NCI-H2081 (cell line): Measurements from ENCODE around the gene HSDL2.
"Not testable (repeated sequence)": the region's sequence is repeated elsewhere in the genome, so short reads cannot be mapped to it uniquely, and the experiment has no call there.

ENCODE experiments used
- DNase-seq, 2 experiments: peaks; one replicate each; lab custom pipeline; 2025; lab: John Stamatoyannopoulos, UW

The HSDL2 gene

GRCh38 chr9:112380102-112380824 is at the start of gene HSDL2:
Gene HSDL2, plus strand, starts transcription at chr9:112380108. Its CDS starts 56 bp downstream, at chr9:112380164.
- DNase-seq, result no peak

- peak in 1 of 2 experiments; percentile 11 for DNase-seq
These were observed 48.3 kb upstream of the HSDL2 start for GRCh38 chr9:112331674-112331952.

- no peak for DNase-seq
These were observed 47.7 kb upstream of the HSDL2 start for GRCh38 chr9:112332214-112332613.

GRCh38 chr9:112332674-112332976 is 47.3 kb upstream of the HSDL2 start:
- DNase-seq, result no peak

GRCh38 chr9:112332977-112333638 is 46.8 kb upstream of the HSDL2 start, which contains the start of gene PTBP3:
Gene PTBP3, minus strand, starts transcription at chr9:112333619. Its CDS starts 35,754 bp downstream, at chr9:112297865.
- peak; percentile 68 to 85 for DNase-seq

- peak; percentile 94 for DNase-seq
These were observed 46.1 kb upstream of the HSDL2 start for GRCh38 chr9:112333639-112334431.

- DNase-seq, result peak in 1 of 2 experiments; percentile 43
These were observed 45.5 kb upstream of the HSDL2 start for GRCh38 chr9:112334432-112334841.

- DNase-seq, result no peak
These were observed 42.4 kb upstream of the HSDL2 start for GRCh38 chr9:112337547-112337946.

GRCh38 chr9:112338561-112338960 is 41.3 kb upstream of the HSDL2 start:
- no peak for DNase-seq

- no peak for DNase-seq
These were observed 40.0 kb upstream of the HSDL2 start for GRCh38 chr9:112339886-112340285.

GRCh38 chr9:112341730-112342129 is 38.2 kb upstream of the HSDL2 start:
- DNase-seq, result no peak

- no peak for DNase-seq
These were observed 31.5 kb upstream of the HSDL2 start for GRCh38 chr9:112348257-112349007.

GRCh38 chr9:112349008-112349333 is 30.9 kb upstream of the HSDL2 start:
- DNase-seq, result no peak

- no peak for DNase-seq
These were observed 28.7 kb upstream of the HSDL2 start for GRCh38 chr9:112351184-112351583.

- DNase-seq, result no peak
These were observed 27.7 kb upstream of the HSDL2 start for GRCh38 chr9:112352209-112352608.

GRCh38 chr9:112354081-112354743 is 25.7 kb upstream of the HSDL2 start:
- DNase-seq, result no peak

- DNase-seq, result no peak
These were observed 24.4 kb upstream of the HSDL2 start for GRCh38 chr9:112355427-112355897.

GRCh38 chr9:112360047-112360804 is 19.7 kb upstream of the HSDL2 start:
- DNase-seq, result no peak

- peak; percentile 48 to 52 for DNase-seq
These were observed 18.3 kb upstream of the HSDL2 start for GRCh38 chr9:112361601-112362000.

- no peak for DNase-seq
These were observed 15.1 kb upstream of the HSDL2 start for GRCh38 chr9:112364761-112365160.

GRCh38 chr9:112365257-112365656 is 14.7 kb upstream of the HSDL2 start:
- DNase-seq, result not testable (repeated sequence)
